Measurements from ENCODE around the gene BMPR1B.

DNA sequence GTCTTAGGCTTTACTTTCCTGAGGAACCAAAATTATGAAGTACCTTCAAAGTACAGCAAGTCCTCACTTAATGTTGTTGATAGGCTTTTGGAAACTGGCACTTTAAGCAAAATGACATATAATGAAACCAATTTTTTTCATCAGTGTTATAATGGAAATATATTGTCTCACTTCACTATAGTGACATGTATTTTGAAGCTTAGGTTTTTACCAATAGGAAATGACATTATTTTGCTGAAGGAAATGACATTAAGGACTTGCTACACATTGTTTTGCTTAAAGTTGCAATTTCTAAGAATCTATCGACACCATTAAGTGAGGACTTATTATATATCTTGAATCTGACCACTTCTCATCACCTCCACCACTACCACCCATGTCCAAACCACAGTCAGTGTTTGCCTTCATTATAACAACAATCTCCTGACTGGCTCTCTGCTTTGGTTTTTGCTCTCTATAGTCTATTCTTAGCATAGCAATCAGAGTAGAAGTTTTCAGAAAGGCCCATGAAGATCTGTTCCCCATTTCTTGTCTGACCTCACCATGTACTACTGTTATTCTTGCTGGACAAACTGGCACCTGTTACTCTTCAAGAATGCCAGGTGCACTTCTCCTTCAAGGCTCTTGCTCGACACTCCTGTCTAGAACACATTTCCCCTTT lies 311.2 kb downstream of the BMPR1B start:
- TF ChIP-seq, protein P1, sequence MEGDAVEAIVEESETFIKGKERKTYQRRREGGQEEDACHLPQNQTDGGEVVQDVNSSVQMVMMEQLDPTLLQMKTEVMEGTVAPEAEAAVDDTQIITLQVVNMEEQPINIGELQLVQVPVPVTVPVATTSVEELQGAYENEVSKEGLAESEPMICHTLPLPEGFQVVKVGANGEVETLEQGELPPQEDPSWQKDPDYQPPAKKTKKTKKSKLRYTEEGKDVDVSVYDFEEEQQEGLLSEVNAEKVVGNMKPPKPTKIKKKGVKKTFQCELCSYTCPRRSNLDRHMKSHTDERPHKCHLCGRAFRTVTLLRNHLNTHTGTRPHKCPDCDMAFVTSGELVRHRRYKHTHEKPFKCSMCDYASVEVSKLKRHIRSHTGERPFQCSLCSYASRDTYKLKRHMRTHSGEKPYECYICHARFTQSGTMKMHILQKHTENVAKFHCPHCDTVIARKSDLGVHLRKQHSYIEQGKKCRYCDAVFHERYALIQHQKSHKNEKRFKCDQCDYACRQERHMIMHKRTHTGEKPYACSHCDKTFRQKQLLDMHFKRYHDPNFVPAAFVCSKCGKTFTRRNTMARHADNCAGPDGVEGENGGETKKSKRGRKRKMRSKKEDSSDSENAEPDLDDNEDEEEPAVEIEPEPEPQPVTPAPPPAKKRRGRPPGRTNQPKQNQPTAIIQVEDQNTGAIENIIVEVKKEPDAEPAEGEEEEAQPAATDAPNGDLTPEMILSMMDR (IDR thresholded peaks at IDR 0.05): no peak
- TF ChIP-seq POLR2A (IDR thresholded peaks at IDR 0.05) (no peak), EP300 (IDR thresholded peaks at IDR 0.05) (no peak), POLR2AphosphoS5 (IDR thresholded peaks at IDR 0.05) (no peak)

Measured in gastroesophageal sphincter (tissue), 3 donors.